GM12874 (cell line): ENCODE results near the gene CIZ1.

Experiments used
- CTCF ChIP-seq: IDR thresholded peaks from 2 replicates; pipeline ENCODE4 v1.5.1; 2011; ENCODE audit warnings: low read depth, mild to moderate bottlenecking, control low read depth, low read length, moderate library complexity; ENCODE audit not compliant: insufficient read depth

The CIZ1 gene

GRCh38 chr9:128175726-128176125 is 15.6 kb downstream of the CIZ1 start:
- no peak for TF ChIP-seq CTCF

- no peak for TF ChIP-seq CTCF
Measured at GRCh38 chr9:128175102-128175563, 16.2 kb downstream of the CIZ1 start.

- TF ChIP-seq CTCF: no peak
Measured at GRCh38 chr9:128174062-128174461, 17.3 kb downstream of the CIZ1 start.

- no peak for TF ChIP-seq CTCF
Measured at GRCh38 chr9:128169925-128170324, 21.4 kb downstream of the CIZ1 start.

- no peak for TF ChIP-seq CTCF
Measured at GRCh38 chr9:128169492-128169891, 21.9 kb downstream of the CIZ1 start.

- no peak for TF ChIP-seq CTCF
Measured at GRCh38 chr9:128168731-128169308, 22.6 kb downstream of the CIZ1 start.

- TF ChIP-seq CTCF: no peak
Measured at GRCh38 chr9:128167209-128167608, 24.2 kb downstream of the CIZ1 start.
